ENCODE measurements around the gene IL10RB. TPM values are rescaled to one million over a fixed set of nuclear protein-coding genes. Genes with fewer than 3 reads are reported as not detected.

Gene IL10RB
- total RNA-seq, 1 donor from 2014 or later: 6.8 TPM

DNA sequence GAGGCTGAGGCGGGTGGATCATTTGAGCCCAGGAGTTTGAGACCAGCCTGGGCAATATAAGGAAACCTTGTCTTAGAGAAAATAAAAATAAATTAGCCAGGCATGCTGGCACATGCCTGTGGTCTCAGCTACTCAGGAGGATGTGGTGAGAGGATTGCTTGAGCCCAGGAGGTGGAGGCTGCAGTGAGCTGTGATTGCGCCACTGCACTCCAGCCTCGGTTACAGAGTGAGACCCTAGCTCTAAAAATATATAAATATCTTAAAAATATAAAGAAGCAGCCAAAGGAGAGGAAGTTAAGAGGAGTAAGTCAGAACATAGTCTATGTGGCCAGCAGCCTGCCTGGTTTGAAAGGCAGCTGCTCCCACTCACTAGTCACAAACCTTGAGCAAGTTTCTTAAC, 4.5 kb upstream of the IL10RB start:
- Histone ChIP-seq H3K36me3 (peaks cover 37% of the 10 kb centered on the region), H3K27ac (replicated peaks) (no peak overlapping the region), H3K4me3 (no peak overlapping the region), H3K9me3 (replicated peaks) (peaks cover 9% of the 10 kb centered on the region), H3K4me1 (peaks cover 14% of the 10 kb centered on the region), H3K27me3 (ENCODE audit: low read depth) (no peaks in the 10 kb centered on the region)
- intact Hi-C loops (cut with micrococcal nuclease): no loop called here
- DNase-seq: no peak
- TF ChIP-seq CTCF (IDR thresholded peaks at IDR 0.05; ENCODE audit: borderline replicate concordance): no peak

- H3K9me3 ChIP-seq (replicated peaks): peaks cover 5% of the 10 kb centered on the region
- H3K27me3 ChIP-seq (ENCODE audit: low read depth): no peaks in the 10 kb centered on the region
- H3K4me1 ChIP-seq: peaks cover 26% of the 10 kb centered on the region
- H3K36me3 ChIP-seq: peaks cover 25% of the 10 kb centered on the region
- DNase-seq: no peak
- no peak overlapping the region for H3K4me3 ChIP-seq
- TF ChIP-seq CTCF (IDR thresholded peaks at IDR 0.05; ENCODE audit: borderline replicate concordance): no peak
- intact Hi-C loops (cut with micrococcal nuclease): no loop called here
- no peak overlapping the region for H3K27ac ChIP-seq (replicated peaks)
These were observed 3.2 kb upstream of the IL10RB start for GRCh38 chr21:33262921-33263320.

- Histone ChIP-seq H3K4me1 (peaks cover 31% of the 10 kb centered on the region), H3K9me3 (replicated peaks) (no peaks in the 10 kb centered on the region), H3K27ac (replicated peaks) (no peak overlapping the region), H3K27me3 (ENCODE audit: low read depth) (no peaks in the 10 kb centered on the region), H3K36me3 (peaks cover 17% of the 10 kb centered on the region), H3K4me3 (no peak overlapping the region)
- DNase-seq: no peak
- TF ChIP-seq CTCF (IDR thresholded peaks at IDR 0.05; ENCODE audit: borderline replicate concordance): no peak
- intact Hi-C loops (cut with micrococcal nuclease): no loop called here
These were observed 1.6 kb upstream of the IL10RB start for GRCh38 chr21:33264561-33264960.

GRCh38 chr21:33265664-33266049, 510 bp upstream of the IL10RB start:
- intact Hi-C loops (cut with micrococcal nuclease): no loop called here
- H3K27ac ChIP-seq (replicated peaks): peak overlapping the region; percentile 90
- H3K4me1 ChIP-seq: peaks cover 31% of the 10 kb centered on the region
- peak; percentile 50 for DNase-seq
- TF ChIP-seq CTCF (IDR thresholded peaks at IDR 0.05; ENCODE audit: borderline replicate concordance): no peak
- H3K36me3 ChIP-seq: peaks cover 26% of the 10 kb centered on the region
- H3K27me3 ChIP-seq (ENCODE audit: low read depth): no peaks in the 10 kb centered on the region
- no peaks in the 10 kb centered on the region for H3K9me3 ChIP-seq (replicated peaks)
- peak overlapping the region; percentile 95 for H3K4me3 ChIP-seq

DNA sequence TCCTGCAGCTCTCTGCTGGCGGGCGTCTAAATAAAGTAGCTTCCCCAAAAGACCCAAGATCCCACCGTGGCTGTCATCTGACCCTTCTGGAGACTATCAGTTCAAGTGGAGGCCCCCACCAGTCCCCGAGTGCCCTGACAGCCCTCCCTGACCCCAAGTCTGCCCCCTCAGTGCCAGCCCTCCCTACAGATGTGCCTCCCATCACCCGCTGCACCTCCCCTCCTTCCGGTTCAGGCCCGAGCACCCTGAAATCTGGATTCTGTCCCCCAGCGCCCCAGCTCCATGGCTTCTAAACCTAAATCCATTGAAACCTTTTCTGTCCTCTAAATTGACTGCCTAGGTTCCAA, 595 bp downstream of the IL10RB start:
- Histone ChIP-seq H3K9me3 (replicated peaks) (no peaks in the 10 kb centered on the region), H3K36me3 (peaks cover 33% of the 10 kb centered on the region), H3K4me3 (peak overlapping the region; percentile 95), H3K4me1 (peaks cover 31% of the 10 kb centered on the region), H3K27me3 (ENCODE audit: low read depth) (no peaks in the 10 kb centered on the region), H3K27ac (replicated peaks) (peak overlapping the region; percentile 90)
- TF ChIP-seq CTCF (IDR thresholded peaks at IDR 0.05; ENCODE audit: borderline replicate concordance): no peak
- DNase-seq: peak; percentile 20
- intact Hi-C loops (cut with micrococcal nuclease): no loop called here

GRCh38 chr21:33267250-33267649, 1.1 kb downstream of the IL10RB start:
- no peaks in the 10 kb centered on the region for H3K9me3 ChIP-seq (replicated peaks)
- peaks cover 33% of the 10 kb centered on the region for H3K36me3 ChIP-seq
- H3K27me3 ChIP-seq (ENCODE audit: low read depth): no peaks in the 10 kb centered on the region
- intact Hi-C loops (cut with micrococcal nuclease): no loop called here
- H3K4me1 ChIP-seq: peaks cover 31% of the 10 kb centered on the region
- no peak for DNase-seq
- no peak for TF ChIP-seq CTCF (IDR thresholded peaks at IDR 0.05; ENCODE audit: borderline replicate concordance)
- peak overlapping the region; percentile 90 for H3K27ac ChIP-seq (replicated peaks)
- H3K4me3 ChIP-seq: peak overlapping the region; percentile 95

Data from left ventricle myocardium inferior (tissue), 1 donor.